Measurements from ENCODE around the gene FBXO24. TPM values are rescaled to one million over a fixed set of nuclear protein-coding genes. Genes with fewer than 3 reads are reported as not detected.
"Not testable (repeated sequence)": the region's sequence is repeated elsewhere in the genome, so short reads cannot be mapped to it uniquely, and the experiment has no call there.

FBXO24 gene
- polyA plus RNA-seq, 1 donor, result 2.3 TPM

GRCh38 chr7:100561491-100562194, 24.5 kb upstream of the FBXO24 start:
- DNase-seq, result no peak

DNA sequence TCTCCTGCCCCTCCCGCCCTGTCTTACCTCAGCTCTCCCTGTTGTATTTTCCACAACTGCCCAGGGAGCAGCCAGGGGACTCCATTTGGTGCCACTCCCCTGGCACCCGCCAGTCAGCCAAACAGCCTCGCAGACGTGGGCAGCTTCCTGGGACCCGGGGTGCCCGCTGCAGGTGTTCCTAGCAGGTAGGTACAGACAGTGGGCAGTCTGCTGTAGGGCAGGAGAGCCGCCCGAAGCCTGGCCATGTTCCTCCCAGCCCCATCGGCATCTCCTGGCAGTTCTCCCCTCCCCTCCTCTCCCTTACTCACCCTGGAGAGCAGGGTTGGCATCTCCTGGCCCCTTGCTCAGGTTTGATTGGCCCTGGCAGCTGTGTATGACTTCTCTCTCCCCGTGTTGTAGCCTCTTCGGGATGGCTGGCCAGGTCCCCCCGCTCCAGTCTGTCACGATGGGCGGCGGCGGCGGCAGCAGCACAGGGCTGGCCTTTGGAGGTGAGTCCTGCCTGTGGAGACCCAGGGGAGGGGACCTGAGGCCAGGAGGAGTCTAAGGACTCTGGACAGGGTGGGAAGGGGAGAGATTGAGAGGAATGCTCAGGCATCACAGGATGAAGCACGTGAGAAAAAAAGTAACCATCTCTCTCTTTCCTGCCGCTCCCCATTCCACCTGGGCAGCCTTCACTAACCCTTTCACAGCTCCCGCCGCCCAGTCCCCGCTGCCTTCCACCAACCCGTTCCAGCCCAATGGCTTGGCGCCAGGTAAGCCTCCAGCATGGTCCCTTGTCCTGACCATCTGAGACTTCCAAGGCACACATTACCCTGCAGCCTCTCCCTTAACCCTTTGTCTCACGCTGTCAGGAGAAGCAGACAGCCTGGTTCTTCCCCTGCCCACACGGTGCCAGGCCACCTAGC, 23.7 kb upstream of the FBXO24 start:
- DNase-seq, result no peak

DNA sequence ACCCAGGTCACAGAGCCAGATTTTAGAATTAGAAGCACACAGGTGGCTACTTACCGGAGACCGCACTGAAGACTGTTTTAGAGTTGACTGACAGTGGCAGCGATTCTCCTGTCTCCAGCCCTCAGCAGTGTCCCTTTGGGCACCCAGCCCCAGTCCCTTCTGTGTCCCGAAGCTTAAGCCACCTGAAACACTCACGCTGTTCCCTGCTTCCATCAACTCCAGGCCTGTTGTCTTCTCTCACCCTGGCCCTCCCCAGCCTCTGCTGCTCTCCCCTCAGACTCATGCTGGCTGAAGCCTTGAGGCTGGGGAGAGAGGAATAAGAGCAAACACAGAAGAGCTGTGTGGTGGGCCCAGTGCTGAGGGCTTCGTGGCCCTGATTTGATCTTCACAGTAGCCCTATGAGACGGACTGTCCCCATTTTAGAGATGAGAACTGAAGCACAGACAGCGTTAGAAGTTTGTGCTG, 23.0 kb upstream of the FBXO24 start:
- no peak for DNase-seq

DNA sequence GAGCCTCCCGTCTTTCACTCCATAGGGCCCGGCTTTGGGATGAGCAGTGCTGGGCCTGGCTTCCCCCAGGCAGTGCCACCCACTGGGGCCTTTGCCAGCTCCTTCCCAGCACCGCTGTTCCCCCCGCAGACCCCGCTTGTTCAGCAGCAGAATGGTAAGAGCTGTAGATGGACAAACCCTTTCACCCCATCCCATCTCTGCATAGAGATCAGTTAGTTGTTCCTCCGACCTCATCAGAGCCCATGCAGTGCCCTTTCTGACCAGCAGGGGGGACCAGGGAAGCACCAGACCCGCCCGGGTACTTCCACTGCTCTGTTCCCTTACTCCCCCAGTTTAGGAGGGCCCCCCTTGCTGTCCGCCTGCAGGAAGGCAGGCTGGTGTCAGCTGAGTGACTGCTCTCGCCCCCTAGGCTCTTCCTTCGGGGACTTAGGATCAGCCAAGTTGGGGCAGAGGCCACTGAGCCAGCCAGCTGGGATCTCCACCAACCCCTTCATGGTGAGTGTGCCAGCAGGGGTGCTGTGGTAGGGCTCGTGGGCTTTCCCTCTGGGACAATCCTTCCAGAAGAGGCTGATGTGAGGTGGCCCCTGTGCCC, 22.2 kb upstream of the FBXO24 start:
- DNase-seq, result peak; percentile 65

- DNase-seq, result not testable (repeated sequence)
These were observed 21.7 kb upstream of the FBXO24 start for GRCh38 chr7:100564405-100564804.

DNA sequence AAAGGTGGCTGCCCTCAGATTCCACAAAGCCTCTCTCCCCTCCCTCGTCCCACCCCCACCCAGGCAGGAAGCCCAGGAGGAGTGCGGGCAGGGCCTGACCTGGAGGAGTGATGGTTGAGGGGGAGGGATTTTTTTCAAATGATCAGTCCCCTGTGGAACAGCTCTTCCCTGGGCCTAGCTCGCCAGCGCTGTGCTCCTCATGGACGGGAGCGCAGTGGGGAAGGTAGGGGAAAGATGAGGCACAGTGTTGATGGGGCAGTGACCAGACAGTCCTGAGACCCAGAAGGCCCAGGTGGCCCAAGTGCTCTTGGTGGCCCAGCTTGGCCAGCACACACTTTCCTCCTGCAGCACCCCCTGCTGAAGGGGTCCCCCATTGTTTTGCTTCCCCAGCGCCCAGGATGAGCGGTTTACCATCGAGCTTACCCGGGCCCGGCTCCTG, 21.0 kb upstream of the FBXO24 start:
- DNase-seq, result no peak

GRCh38 chr7:100566018-100566531, 20.1 kb upstream of the FBXO24 start:
- DNase-seq, result no peak

- no peak for DNase-seq
These were observed 18.9 kb upstream of the FBXO24 start for GRCh38 chr7:100567031-100567730.

GRCh38 chr7:100567751-100568175, 18.4 kb upstream of the FBXO24 start:
- DNase-seq, result no peak

GRCh38 chr7:100568176-100568895, 17.8 kb upstream of the FBXO24 start:
- no peak for DNase-seq

DNA sequence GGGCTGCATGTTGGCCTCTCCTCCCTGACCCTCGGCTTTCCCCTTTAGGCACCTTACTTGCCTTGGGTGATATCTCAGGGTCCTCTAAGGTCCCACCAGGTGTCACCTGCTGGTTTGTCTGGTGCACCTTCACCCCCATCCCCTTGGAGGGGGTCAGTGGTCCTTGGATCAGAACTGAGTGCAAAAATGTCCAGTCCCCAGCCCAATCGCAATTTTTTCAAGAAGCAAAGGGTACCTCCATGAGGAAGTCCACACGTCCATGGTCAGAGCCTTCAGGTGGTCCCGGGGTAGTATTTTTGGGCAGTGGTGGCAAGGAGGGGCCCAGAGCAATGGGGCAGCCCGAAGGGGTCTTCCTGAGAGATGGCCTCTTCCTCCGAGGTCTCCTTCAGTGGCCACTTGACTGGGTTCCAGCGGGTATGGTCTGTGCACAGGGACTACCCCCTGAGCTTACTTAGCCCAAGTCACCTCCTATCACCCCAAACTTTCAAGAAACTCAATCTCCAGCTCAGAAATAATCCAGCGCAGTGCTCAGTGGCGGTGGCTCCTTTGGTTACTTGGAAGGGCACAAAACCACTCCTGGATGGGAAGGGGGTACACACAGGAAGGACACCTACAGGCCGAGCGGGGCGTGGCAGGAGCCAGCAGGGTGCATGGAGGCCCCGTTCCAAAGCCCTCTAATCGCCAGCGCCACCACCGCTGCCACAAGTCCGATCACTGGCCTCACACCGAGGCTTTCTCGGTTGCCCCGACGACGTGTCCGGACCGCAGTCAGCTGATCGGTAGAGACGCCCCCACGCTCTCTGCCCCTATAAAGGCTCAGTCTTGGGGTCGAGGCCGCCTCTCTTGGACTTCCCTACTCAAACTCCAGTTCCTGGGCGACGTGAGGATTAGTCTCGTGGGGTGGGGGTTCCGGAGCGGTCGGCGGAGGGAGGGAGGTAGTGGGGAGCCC, 17.0 kb upstream of the FBXO24 start:
- DNase-seq, result no peak

- no peak for DNase-seq
These were observed 14.9 kb upstream of the FBXO24 start for GRCh38 chr7:100570954-100571828.

GRCh38 chr7:100571829-100572116, 14.4 kb upstream of the FBXO24 start:
- no peak for DNase-seq

GRCh38 chr7:100572281-100572948, 13.7 kb upstream of the FBXO24 start:
- no peak for DNase-seq

DNA sequence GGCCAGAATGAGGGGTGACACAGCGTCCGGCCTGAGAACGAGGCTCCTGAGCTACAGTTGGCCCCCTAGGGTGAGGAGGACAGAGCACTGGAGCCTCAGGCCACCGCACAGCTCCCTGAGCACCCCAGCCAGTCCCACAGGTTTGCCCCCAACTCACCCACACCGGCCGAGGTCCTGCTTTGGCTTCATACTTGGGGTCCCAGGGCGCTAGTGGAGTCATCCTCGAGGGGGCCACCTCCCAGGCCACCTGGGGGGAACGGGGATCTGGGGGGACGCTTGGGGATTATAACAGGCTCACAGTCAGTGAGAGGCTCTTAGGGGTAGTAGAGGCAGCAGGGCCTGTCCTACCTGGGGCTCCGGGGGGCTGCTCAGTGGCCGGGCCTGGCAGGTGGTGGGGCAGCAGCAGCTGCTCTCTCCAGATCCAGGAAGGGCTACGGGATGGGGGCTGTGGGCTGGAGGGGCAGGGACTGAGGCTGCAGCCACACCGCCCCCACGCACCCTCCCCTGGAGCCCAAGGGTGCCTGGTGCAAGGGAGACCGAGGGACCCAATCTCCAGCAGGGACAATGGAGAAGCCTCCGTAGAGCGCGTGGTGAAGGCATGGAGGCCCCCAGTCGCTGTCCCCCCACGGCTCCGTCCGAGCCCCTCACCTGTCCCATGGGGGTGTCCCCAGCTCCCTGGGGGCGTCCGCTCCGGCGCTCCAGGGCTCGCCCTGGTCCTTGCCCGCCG, 13.0 kb upstream of the FBXO24 start:
- DNase-seq, result no peak

DNA sequence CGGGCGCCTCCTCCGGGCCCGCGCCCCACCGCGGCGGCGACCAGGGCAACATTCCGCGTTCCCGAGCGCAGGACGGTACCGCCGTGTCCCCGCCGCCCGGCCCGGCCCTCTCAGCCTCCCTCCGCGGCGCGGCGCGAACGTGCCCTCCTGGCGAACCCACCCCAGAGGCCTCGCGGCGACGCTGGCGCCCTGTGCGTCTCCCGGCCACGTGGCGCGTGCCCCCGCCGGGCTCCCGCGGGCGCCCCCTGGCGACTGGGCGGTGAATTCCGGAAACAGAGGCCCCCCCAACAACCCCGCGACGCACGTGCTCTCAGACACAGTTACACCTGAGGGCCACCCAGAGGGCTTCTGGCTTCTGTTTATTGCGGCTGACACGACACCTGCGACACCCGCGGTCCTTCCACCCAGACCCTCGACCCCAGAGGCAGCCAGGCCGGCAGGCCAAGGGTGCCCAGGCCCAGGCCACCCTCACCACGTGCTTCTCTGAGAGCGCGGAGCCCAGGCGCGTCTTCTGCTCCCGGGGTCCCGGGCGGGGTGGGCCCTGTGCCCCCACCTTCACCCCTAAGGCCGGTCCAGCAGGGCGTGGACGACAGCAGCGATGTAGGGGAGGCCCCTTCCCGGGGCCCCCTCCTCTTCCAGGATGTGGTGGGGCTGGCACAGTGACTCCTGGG, 12.3 kb upstream of the FBXO24 start, which contains the start of gene SAP25:
TSS of gene SAP25 (minus strand) at position 210 of the 671 bp plus-strand sequence. CDS start at position 52, 158 bp downstream.
- no peak for DNase-seq
